Glutamatergic neuron (in vitro differentiated cells): ENCODE data around the gene USH2A. TPM values are rescaled to one million over a fixed set of nuclear protein-coding genes. Genes with fewer than 3 reads are reported as not detected.

ENCODE experiments used
- DNase-seq: peaks from one replicate; pipeline ENCODE4 v3.0.0; 2022
- H3K27ac Mint-ChIP-seq: one replicate; pipeline ENCODE4 v1.8.0; 2020; ENCODE audit warnings: mild to moderate bottlenecking, mixed read lengths, inconsistent platforms; ENCODE audit not compliant: unreplicated experiment
- H3K27me3 Mint-ChIP-seq: one replicate; pipeline ENCODE4 v1.8.0; 2020; ENCODE audit warnings: mild to moderate bottlenecking, moderate library complexity, mixed read lengths, inconsistent platforms; ENCODE audit not compliant: unreplicated experiment
- H3K36me3 Mint-ChIP-seq: one replicate; pipeline ENCODE4 v1.8.0; 2020; ENCODE audit warnings: mild to moderate bottlenecking, mixed read lengths, inconsistent platforms; ENCODE audit not compliant: unreplicated experiment
- H3K4me1 Mint-ChIP-seq: one replicate; pipeline ENCODE4 v1.8.0; 2020; ENCODE audit warnings: mild to moderate bottlenecking, low read depth, mixed read lengths, inconsistent platforms; ENCODE audit not compliant: unreplicated experiment
- H3K4me3 Mint-ChIP-seq: one replicate; pipeline ENCODE4 v1.8.0; 2020; ENCODE audit warnings: mild to moderate bottlenecking, mixed read lengths, inconsistent platforms; ENCODE audit not compliant: unreplicated experiment
- H3K9me3 Mint-ChIP-seq: one replicate; pipeline ENCODE4 v1.8.0; 2020; ENCODE audit warnings: mild to moderate bottlenecking, moderate library complexity, mixed read lengths, inconsistent platforms; ENCODE audit not compliant: unreplicated experiment
- CTCF ChIP-seq: fragments of 200-600 bp; sonication (generic); IDR thresholded peaks from one replicate; pipeline ENCODE4 v1.5.0; 2021; ENCODE audit not compliant: partially characterized antibody, unreplicated experiment
- total RNA-seq: library from RNA; stranded (reverse); fragmentation: NEBNext Ultra II Directional; extraction: Animal tissue kit (Norgen Biotek cat#: 25700); gene quantifications from one replicate; pipeline ENCODE4 v1.2.1, GENCODE V29; 2021; ENCODE audit not compliant: unreplicated experiment

Gene USH2A
- total RNA-seq, 1 donor from 2014 or later, result not detected

GRCh38 chr1:215636258-215636965 lies 786.8 kb downstream of the USH2A start:
- H3K9me3 Mint-ChIP-seq, result peaks cover 2% of the 10 kb centered on the region
- DNase-seq, result no peak
- no peaks in the 10 kb centered on the region for H3K36me3 Mint-ChIP-seq
- no peak overlapping the region for H3K27ac Mint-ChIP-seq
- TF ChIP-seq CTCF, result no peak
- H3K27me3 Mint-ChIP-seq, result no peaks in the 10 kb centered on the region
- no peak overlapping the region for H3K4me3 Mint-ChIP-seq
- H3K4me1 Mint-ChIP-seq, result no peaks in the 10 kb centered on the region

GRCh38 chr1:215635827-215636226 lies 787.4 kb downstream of the USH2A start:
- H3K36me3 Mint-ChIP-seq, result no peaks in the 10 kb centered on the region
- TF ChIP-seq CTCF, result no peak
- H3K9me3 Mint-ChIP-seq, result peaks cover 2% of the 10 kb centered on the region
- DNase-seq, result no peak
- H3K4me3 Mint-ChIP-seq, result no peak overlapping the region
- peaks cover 2% of the 10 kb centered on the region for H3K27me3 Mint-ChIP-seq
- H3K4me1 Mint-ChIP-seq, result no peaks in the 10 kb centered on the region
- no peak overlapping the region for H3K27ac Mint-ChIP-seq

GRCh38 chr1:215631489-215631888 lies 791.8 kb downstream of the USH2A start:
- Mint-ChIP-seq H3K36me3 (no peaks in the 10 kb centered on the region), H3K4me3 (no peak overlapping the region), H3K9me3 (peaks cover 2% of the 10 kb centered on the region), H3K27ac (no peak overlapping the region), H3K4me1 (no peaks in the 10 kb centered on the region), H3K27me3 (peaks cover 2% of the 10 kb centered on the region)
- no peak for TF ChIP-seq CTCF
- no peak for DNase-seq

- Mint-ChIP-seq H3K4me1 (no peaks in the 10 kb centered on the region), H3K9me3 (peaks cover 2% of the 10 kb centered on the region), H3K4me3 (no peak overlapping the region), H3K27me3 (peaks cover 2% of the 10 kb centered on the region), H3K36me3 (no peaks in the 10 kb centered on the region), H3K27ac (no peak overlapping the region)
- no peak for DNase-seq
- no peak for TF ChIP-seq CTCF
Observed at GRCh38 chr1:215631040-215631439, 792.2 kb downstream of the USH2A start.

- Mint-ChIP-seq H3K36me3 (no peaks in the 10 kb centered on the region), H3K4me1 (no peaks in the 10 kb centered on the region), H3K27ac (no peak overlapping the region), H3K4me3 (no peak overlapping the region), H3K9me3 (no peaks in the 10 kb centered on the region), H3K27me3 (peaks cover under 1% of the 10 kb centered on the region)
- DNase-seq, result no peak
- no peak for TF ChIP-seq CTCF
Observed at GRCh38 chr1:215625949-215626348, 797.3 kb downstream of the USH2A start.
